Measurements from ENCODE around the gene TFE3. TPM values are rescaled to one million over a fixed set of nuclear protein-coding genes. Genes with fewer than 3 reads are reported as not detected.
"Not testable (repeated sequence)": the region's sequence is repeated elsewhere in the genome, so short reads cannot be mapped to it uniquely, and the experiment has no call there.

The TFE3 gene
- total RNA-seq, 1 donor from 2014 or later = 22.1 TPM

DNA sequence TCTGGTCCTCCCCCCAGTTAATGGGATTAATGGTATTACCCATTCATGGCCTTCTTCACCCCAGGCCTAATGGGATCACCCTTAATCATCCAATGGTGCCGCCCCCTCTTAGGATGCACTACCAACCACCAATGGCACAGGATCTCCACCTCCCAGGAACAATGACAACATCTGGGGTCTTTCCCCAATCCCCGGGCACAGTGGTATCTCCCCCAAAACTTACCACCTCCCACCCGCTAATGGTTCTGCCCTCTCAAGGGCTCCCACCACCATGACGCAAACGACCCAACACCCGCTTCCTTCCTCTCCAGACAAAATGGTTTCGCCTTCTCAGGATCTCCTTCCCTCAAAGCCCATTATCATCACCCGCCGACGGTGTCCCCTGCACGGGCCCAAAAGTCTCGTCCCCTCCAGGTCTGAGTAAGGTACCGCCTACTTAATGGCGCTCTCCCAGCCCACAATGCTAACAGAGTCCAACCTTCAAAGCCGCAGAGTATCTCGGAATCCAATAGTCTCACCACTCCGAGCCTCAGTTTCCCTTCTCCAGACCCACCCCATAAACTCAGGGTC, 41.6 kb downstream of the TFE3 start:
- DNase-seq (ENCODE audit: low spot score) = no peak

DNA sequence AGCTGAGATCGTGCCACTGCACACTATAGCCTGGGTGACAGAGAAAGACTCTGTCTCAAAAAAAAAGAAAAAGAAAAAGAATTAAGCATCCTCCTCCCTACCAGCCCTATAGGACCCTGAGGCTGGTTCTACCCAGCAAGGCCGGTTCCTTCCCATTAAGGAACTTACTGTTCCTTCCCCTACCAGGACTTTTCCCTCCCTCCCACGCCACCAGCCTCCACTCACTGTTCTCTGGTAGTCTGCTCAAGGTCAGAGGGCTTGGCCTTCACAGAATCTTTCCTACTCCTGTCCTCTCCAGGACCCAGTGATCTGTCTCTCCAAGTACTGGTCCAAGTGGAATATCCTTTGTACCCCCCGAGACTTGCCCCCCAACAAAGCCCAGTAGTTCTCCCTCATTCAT, 42.5 kb downstream of the TFE3 start:
- no peak for DNase-seq (ENCODE audit: low spot score)

- no peak for DNase-seq (ENCODE audit: low spot score)
Measured at GRCh38 chrX:48999030-48999429, 44.1 kb downstream of the TFE3 start.

- DNase-seq (ENCODE audit: low spot score) = no peak
Measured at GRCh38 chrX:48998391-48998790, 44.8 kb downstream of the TFE3 start.

- DNase-seq (ENCODE audit: low spot score) = no peak
Measured at GRCh38 chrX:48997865-48998264, 45.3 kb downstream of the TFE3 start.

GRCh38 chrX:48997455-48997854, 45.7 kb downstream of the TFE3 start:
- DNase-seq (ENCODE audit: low spot score) = no peak

GRCh38 chrX:48996969-48997368, 46.2 kb downstream of the TFE3 start:
- DNase-seq (ENCODE audit: low spot score) = no peak

DNA sequence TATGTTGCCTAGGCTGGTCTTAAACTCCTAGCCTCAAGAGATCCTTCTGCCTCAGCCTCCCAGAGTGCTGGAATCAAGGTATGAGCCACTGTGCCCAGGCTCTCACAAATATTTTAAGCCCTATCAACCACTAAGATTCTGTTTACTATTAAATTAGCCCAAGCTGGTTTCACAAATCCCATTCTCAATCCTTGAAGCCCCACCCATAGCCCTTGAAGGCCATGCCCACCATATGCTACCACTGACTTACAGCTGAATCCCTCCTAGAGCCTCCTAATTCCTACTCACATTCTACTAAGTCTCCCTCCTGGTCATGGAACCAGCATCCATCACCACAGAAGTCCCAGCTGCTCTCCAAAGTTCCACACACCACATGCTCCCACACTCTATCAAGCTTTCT, 50.8 kb downstream of the TFE3 start:
- DNase-seq (ENCODE audit: low spot score) = no peak

DNA sequence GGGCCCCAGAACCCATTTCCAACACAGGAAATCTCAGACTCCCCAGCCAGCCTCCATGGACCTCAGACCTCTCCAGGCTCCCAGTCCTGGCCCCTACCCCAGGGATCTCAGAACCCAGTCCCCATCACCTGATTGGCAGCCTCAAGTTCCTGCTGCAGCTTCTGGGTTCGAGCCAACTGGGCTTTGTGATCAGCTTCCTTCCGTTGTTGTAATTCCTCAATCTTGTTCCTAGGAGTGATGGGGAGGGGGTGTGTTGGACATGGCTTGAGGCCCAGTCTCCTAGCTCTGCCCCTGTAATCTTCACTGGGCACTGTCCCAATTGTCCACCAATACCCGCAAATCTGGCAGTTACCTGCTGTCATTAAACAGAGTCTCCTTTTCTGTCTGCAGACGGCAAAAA, 53.7 kb downstream of the TFE3 start:
- DNase-seq (ENCODE audit: low spot score) = no peak

GRCh38 chrX:48983896-48984295, 59.3 kb downstream of the TFE3 start:
- no peak for DNase-seq (ENCODE audit: low spot score)

DNA sequence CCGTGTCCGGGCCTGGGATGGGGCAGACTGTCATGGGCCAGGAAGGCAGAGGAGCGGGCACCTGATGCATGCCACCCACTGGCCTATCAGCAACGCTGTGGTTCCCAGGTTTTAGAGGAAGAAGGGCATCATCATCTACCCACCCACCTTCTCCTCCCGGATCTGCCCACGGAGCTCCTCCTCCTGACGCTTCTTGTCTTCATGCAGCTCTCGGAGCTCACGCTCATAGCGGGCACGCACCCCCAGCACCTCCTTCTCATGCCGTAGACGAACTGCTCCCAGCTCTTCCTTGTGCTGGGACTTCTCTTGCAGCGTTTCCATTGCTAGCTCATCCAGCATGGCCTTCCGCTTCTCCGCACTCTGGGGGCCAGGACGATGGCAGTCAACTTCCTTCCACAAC, 60.1 kb downstream of the TFE3 start:
- no peak for DNase-seq (ENCODE audit: low spot score)

DNA sequence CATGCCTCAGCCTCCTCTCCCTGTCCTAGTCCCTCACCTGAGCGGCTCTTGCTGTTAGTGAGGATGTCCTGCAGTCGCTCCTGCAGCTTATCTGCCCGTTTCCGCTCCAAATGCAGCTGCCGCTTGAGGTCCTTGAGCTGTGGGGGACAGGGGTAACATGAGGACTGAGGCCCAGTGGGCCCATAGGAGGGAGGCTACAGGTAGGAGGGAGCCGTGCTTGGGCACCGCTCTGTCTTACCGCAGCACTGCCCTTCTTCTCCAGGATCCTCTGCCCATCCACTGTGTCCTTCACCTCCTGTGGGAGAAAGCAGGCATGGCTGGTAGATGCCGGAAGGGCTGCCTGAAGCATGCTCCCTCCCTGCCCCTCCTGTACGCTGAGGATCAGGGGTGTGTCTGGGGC, 62.0 kb downstream of the TFE3 start:
- no peak for DNase-seq (ENCODE audit: low spot score)

- DNase-seq (ENCODE audit: low spot score) = not testable (repeated sequence)
Measured at GRCh38 chrX:48980341-48980740, 62.8 kb downstream of the TFE3 start.

Other genes with a start within 250 kb of the TFE3 start
- gene HDAC6, start 241.3 kb downstream of the TFE3 start, total RNA-seq (ENCODE audit: insufficient read depth, low replicate concordance) = 53.7 TPM
- 5.3 TPM for gene ERAS, start 216.8 kb downstream of the TFE3 start, total RNA-seq (ENCODE audit: insufficient read depth, low replicate concordance)
- gene PCSK1N, start 207.7 kb downstream of the TFE3 start, total RNA-seq (ENCODE audit: insufficient read depth, low replicate concordance) = not detected
- 25.3 TPM for gene TIMM17B, start 145.6 kb downstream of the TFE3 start, total RNA-seq (ENCODE audit: insufficient read depth, low replicate concordance)
- gene PQBP1, start 145.4 kb downstream of the TFE3 start, total RNA-seq (ENCODE audit: insufficient read depth, low replicate concordance) = 20.2 TPM
- gene SLC35A2, start 131.7 kb downstream of the TFE3 start, total RNA-seq (ENCODE audit: insufficient read depth, low replicate concordance) = 13.7 TPM
- 7.9 TPM for gene PIM2, start 124.3 kb downstream of the TFE3 start, total RNA-seq (ENCODE audit: insufficient read depth, low replicate concordance)
- 44.5 TPM for gene OTUD5, start 85.8 kb downstream of the TFE3 start, total RNA-seq (ENCODE audit: insufficient read depth, low replicate concordance)
- 1.2 TPM for gene KCND1, start 71.5 kb downstream of the TFE3 start, total RNA-seq (ENCODE audit: insufficient read depth, low replicate concordance)
- gene GRIPAP1, start 41.1 kb downstream of the TFE3 start, total RNA-seq (ENCODE audit: insufficient read depth, low replicate concordance) = 20.2 TPM
- gene CCDC120, start 15.6 kb upstream of the TFE3 start, total RNA-seq (ENCODE audit: insufficient read depth, low replicate concordance) = 1.7 TPM
- 9.4 TPM for gene PRAF2, start 30.6 kb upstream of the TFE3 start, total RNA-seq (ENCODE audit: insufficient read depth, low replicate concordance)
- gene WDR45, start 36.5 kb upstream of the TFE3 start, total RNA-seq (ENCODE audit: insufficient read depth, low replicate concordance) = 13.5 TPM
- 11.8 TPM for gene GPKOW, start 80.4 kb upstream of the TFE3 start, total RNA-seq (ENCODE audit: insufficient read depth, low replicate concordance)
- 0.24 TPM for gene MAGIX, start 119.4 kb upstream of the TFE3 start, total RNA-seq (ENCODE audit: insufficient read depth, low replicate concordance)
- 28.9 TPM for gene PLP2, start 128.5 kb upstream of the TFE3 start, total RNA-seq (ENCODE audit: insufficient read depth, low replicate concordance)
- gene PRICKLE3, start 143.0 kb upstream of the TFE3 start, total RNA-seq (ENCODE audit: insufficient read depth, low replicate concordance) = 20.2 TPM
- 0.24 TPM for gene SYP, start 156.8 kb upstream of the TFE3 start, total RNA-seq (ENCODE audit: insufficient read depth, low replicate concordance)
- gene CACNA1F, start 190.0 kb upstream of the TFE3 start, total RNA-seq (ENCODE audit: insufficient read depth, low replicate concordance) = not detected
- 4.1 TPM for gene CCDC22, start 192.1 kb upstream of the TFE3 start, total RNA-seq (ENCODE audit: insufficient read depth, low replicate concordance)
- gene FOXP3, start 221.4 kb upstream of the TFE3 start, total RNA-seq (ENCODE audit: insufficient read depth, low replicate concordance) = not detected
- 3.9 TPM for gene PPP1R3F, start 226.4 kb upstream of the TFE3 start, total RNA-seq (ENCODE audit: insufficient read depth, low replicate concordance)